Gastrocnemius medialis (tissue), 4 donors: ENCODE measurements around the gene ZNF646.

ENCODE experiments used
- POLR2A ChIP-seq, 2 donors: fragments of 450-650 bp; IDR thresholded peaks; one replicate each; pipeline ENCODE4 v1.6.1; 2017; ENCODE audit warnings: antibody characterized with exemption in 2 of 2, mild to moderate bottlenecking in 2 of 2, moderate library complexity in 2 of 2
- TF ChIP-seq, protein P1 (sequence below), 5 experiments: fragments of 450-650 bp in 3 of 5; fragments of 200-600 bp in 2 of 5; sonication (generic) in 2 of 5; IDR thresholded peaks in 4 of 5; conservative IDR thresholded peaks in 1 of 5; 1 replicate in 4 of 5; 2 replicates in 1 of 5; pipeline ENCODE4 v1.5.1; 2016 to 2019; ENCODE audit warnings: antibody characterized with exemption in 5 of 5, mild to moderate bottlenecking in 3 of 5, moderate library complexity in 3 of 5

DNA sequence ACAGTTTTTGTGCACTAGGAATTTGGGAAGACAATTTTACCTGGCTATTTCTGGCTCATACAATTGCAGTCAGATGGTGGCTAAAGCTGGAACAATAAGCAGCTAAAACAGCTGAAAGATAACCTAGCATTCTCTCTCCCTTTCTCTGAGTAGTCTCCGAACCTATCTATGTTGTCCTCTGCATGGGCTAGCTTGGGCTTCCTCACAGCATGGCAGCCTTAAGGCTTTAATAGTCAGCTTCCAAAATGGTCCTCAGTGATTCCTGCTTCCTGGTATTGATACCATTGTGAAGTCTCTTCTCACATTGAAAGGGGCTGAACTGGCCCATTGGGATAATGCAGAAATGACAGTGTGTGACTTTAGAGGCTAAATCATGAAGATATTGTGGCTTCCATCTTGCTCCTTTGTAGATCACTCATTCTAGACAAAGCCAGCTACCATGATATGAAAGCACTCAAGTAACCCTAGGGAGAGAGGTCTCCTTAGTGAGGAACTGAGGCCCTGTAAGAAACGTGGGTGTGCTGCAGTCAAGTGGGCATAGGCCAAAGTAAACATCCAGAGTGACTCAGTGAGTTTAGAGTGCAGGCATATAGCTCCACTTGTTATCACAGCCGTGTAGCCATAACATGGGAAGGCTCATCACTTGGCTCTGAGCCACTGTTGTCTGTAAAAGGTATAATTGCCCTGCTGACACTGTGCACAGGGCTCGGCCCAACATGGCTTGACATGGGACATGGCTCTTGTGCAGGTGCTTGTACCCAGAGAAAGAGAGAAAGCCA is 25.8 kb downstream of the ZNF646 start:
- TF ChIP-seq, protein P1, sequence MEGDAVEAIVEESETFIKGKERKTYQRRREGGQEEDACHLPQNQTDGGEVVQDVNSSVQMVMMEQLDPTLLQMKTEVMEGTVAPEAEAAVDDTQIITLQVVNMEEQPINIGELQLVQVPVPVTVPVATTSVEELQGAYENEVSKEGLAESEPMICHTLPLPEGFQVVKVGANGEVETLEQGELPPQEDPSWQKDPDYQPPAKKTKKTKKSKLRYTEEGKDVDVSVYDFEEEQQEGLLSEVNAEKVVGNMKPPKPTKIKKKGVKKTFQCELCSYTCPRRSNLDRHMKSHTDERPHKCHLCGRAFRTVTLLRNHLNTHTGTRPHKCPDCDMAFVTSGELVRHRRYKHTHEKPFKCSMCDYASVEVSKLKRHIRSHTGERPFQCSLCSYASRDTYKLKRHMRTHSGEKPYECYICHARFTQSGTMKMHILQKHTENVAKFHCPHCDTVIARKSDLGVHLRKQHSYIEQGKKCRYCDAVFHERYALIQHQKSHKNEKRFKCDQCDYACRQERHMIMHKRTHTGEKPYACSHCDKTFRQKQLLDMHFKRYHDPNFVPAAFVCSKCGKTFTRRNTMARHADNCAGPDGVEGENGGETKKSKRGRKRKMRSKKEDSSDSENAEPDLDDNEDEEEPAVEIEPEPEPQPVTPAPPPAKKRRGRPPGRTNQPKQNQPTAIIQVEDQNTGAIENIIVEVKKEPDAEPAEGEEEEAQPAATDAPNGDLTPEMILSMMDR (IDR thresholded peaks at IDR 0.05 in 4 of 5, conservative IDR thresholded peaks at IDR 0.05 in 1 of 5): no peak
- no peak for TF ChIP-seq POLR2A (IDR thresholded peaks at IDR 0.05)
